Inflammatory macrophage (primary cell): ENCODE results near the gene SPRR1A.
A peak's percentile ranks its signal among the peaks of the same experiment; 100 is the strongest.

ENCODE experiments used
- DNase-seq, 2 donors: peaks; one replicate each; pipeline ENCODE4 v3.0.0-alpha.2; 2020 to 2022

SPRR1A gene

DNA sequence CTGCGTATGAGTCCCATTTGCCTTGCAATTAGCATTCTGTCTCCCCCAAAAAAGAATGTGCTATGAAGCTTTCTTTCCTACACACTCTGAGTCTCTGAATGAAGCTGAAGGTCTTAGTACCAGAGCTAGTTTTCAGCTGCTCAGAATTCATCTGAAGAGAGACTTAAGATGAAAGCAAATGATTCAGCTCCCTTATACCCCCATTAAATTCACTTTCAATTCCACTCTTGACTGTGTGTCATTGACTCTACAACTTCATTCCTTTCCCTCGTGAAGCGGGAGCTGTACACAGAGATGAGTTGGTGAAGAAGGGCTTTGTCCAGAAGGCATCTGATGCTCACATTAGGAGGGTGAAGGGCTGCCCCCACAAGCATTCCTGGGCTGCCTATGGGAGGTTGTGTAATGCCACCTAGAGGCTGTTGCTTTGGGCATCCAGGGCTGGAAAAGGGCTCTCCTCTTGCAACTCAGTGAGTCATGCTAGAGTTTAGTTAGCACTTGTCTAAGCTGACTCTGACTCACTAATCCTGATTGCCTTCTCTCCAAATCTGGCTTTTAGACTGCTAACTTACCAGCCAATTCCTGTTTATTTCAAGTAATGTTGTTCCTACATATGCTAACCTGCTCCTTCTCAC is 48.9 kb downstream of the SPRR1A start:
- DNase-seq, result peak; percentile 9 to 15

GRCh38 chr1:153035211-153035610 is 51.3 kb downstream of the SPRR1A start:
- DNase-seq, result no peak
